SK-N-MC (cell line): ENCODE results near the gene B9D1.

ENCODE experiments used
- EZH2 ChIP-seq: fragments of 200-600 bp; sonication (generic); IDR thresholded peaks from one replicate; pipeline ENCODE4 v1.6.1; 2017; ENCODE audit warnings: antibody characterized with exemption
- FOXP2 ChIP-seq: optimal IDR thresholded peaks from 2 replicates; pipeline ENCODE3; 2011; ENCODE audit warnings: mild to moderate bottlenecking, moderate library complexity; ENCODE audit not compliant: insufficient read depth; ENCODE audit errors: extremely low read length, control extremely low read depth
- POLR2AphosphoS5 ChIP-seq: IDR thresholded peaks from 2 replicates; pipeline ENCODE4 v1.6.1; 2012; ENCODE audit warnings: mild to moderate bottlenecking, low read depth, low read length, borderline replicate concordance

GRCh38 chr17:19345067-19345460, 17.5 kb downstream of the B9D1 start:
- no peak for TF ChIP-seq EZH2
- no peak for TF ChIP-seq POLR2AphosphoS5
- TF ChIP-seq FOXP2: no peak
